A549 (cell line): Measurements from ENCODE around the gene ARHGAP31. TPM values are rescaled to one million over a fixed set of nuclear protein-coding genes. Genes with fewer than 3 reads are reported as not detected.

ENCODE experiments used
- ATAC-seq, 2 experiments: fragments of 200-7000 bp in 1 of 2; fragments of >200 bp in 1 of 2; cut with Nextera tagmentation in 1 of 2; cut with Tn5 transposase in 1 of 2; 3 replicates each; pipeline versions ENCODE4 v1.8.0 to v1.9.1; 2018 to 2020; ENCODE audit warnings: mild to moderate bottlenecking in 1 of 2, moderate library complexity in 1 of 2
- CTCF ChIA-PET: fragments of 300-600 bp; sonication (Branson Sonifier 250); formaldehyde crosslinking; extraction: SDS; loops from one replicate; lab custom pipeline; 2021; ENCODE audit warnings: antibody characterized with exemption, inconsistent platforms; lab: Yijun Ruan, JAX
- POLR2A ChIA-PET: fragments of 350-600 bp; formaldehyde crosslinking; extraction: SDS; loops from one replicate; lab custom pipeline; 2021; ENCODE audit warnings: antibody characterized with exemption, inconsistent platforms; lab: Yijun Ruan, JAX
- DNase-seq, 2 experiments: peaks; one replicate each; pipeline versions ENCODE4 v3.0.0 to v3.0.0-alpha.2; 2011 to 2016; ENCODE audit warnings: low read depth in 1 of 2, low spot score in 1 of 2
- FAIRE-seq: peaks from 2 replicates; lab custom pipeline; 2011; peaks lifted over from hg19 to GRCh38; lab: Jason Lieb, UNC
- H3K27ac ChIP-seq, 2 experiments: fragments of >200 bp; sonication (Bioruptor Twin); formaldehyde crosslinking; 3 replicates each; pipeline ENCODE4 v1.5.1; 2016 to 2017
- H3K4me1 ChIP-seq: fragments of >200 bp; sonication (Bioruptor Twin); formaldehyde crosslinking; 3 replicates; pipeline ENCODE4 v1.6.1; 2016
- H3K4me2 ChIP-seq: fragments of >200 bp; sonication (Bioruptor Twin); formaldehyde crosslinking; 3 replicates; pipeline ENCODE4 v1.6.1; 2016
- H3K4me3 ChIP-seq: fragments of >200 bp; sonication (Bioruptor Twin); formaldehyde crosslinking; 3 replicates; pipeline ENCODE4 v1.5.1; 2016
- H3K9me3 ChIP-seq: fragments of >200 bp; sonication (Bioruptor Twin); formaldehyde crosslinking; 3 replicates; pipeline ENCODE4 v1.6.1; 2016
- BHLHE40 ChIP-seq: IDR thresholded peaks from 2 replicates; pipeline ENCODE4 v1.6.1; 2012; ENCODE audit warnings: low read depth, low read length, inconsistent platforms
- CEBPB ChIP-seq, 2 experiments: fragments of >200 bp in 1 of 2; sonication (Bioruptor Twin) in 1 of 2; formaldehyde crosslinking in 1 of 2; IDR thresholded peaks; 2 replicates each; pipeline ENCODE4 v1.6.1; 2012 to 2016
- CHD2 ChIP-seq: fragments of 150-350 bp; IDR thresholded peaks from 2 replicates; pipeline ENCODE4 v1.6.1; 2014; ENCODE audit warnings: low read length; ENCODE audit not compliant: partially characterized antibody
- ESRRA ChIP-seq: fragments of 150-350 bp; IDR thresholded peaks from 2 replicates; pipeline ENCODE4 v1.6.1; 2014; ENCODE audit warnings: mild to moderate bottlenecking, low read length, borderline replicate concordance
- FOSB ChIP-seq: fragments of 250-450 bp; sonication (Bioruptor Pico); IDR thresholded peaks from 2 replicates; pipeline ENCODE4 v1.5.0; 2020; ENCODE audit warnings: mild to moderate bottlenecking, moderate library complexity
- HOXA7 ChIP-seq: fragments of 250-450 bp; sonication (Bioruptor Pico); IDR thresholded peaks from 2 replicates; pipeline ENCODE4 v1.5.0; 2020; ENCODE audit warnings: mild to moderate bottlenecking, moderate library complexity
- HOXB13 ChIP-seq: fragments of 250-450 bp; sonication (Bioruptor Pico); IDR thresholded peaks from 2 replicates; pipeline ENCODE4 v1.5.0; 2020; ENCODE audit warnings: low read depth, mild to moderate bottlenecking, moderate library complexity
- HOXB5 ChIP-seq: fragments of 250-450 bp; sonication (Bioruptor Pico); IDR thresholded peaks from 2 replicates; pipeline ENCODE4 v1.5.0; 2020; ENCODE audit warnings: mild to moderate bottlenecking, moderate library complexity
- JUNB ChIP-seq: fragments of >200 bp; sonication (Bioruptor Twin); formaldehyde crosslinking; IDR thresholded peaks from 2 replicates; pipeline ENCODE4 v1.6.1; 2016
- MAFK ChIP-seq: fragments of 450-650 bp; IDR thresholded peaks from 2 replicates; pipeline ENCODE4 v1.6.1; 2014; ENCODE audit not compliant: partially characterized antibody
- MAZ ChIP-seq: fragments of 150-350 bp; IDR thresholded peaks from 2 replicates; pipeline ENCODE4 v1.6.1; 2014; ENCODE audit warnings: antibody characterized with exemption, low read depth, low read length, borderline replicate concordance
- MYC ChIP-seq: IDR thresholded peaks from 2 replicates; pipeline ENCODE4 v1.6.1; 2012; ENCODE audit warnings: mild to moderate bottlenecking, inconsistent platforms, low read length, improper control_type of control experiment, borderline replicate concordance
- NR3C1 ChIP-seq: fragments of >200 bp; sonication (Bioruptor Twin); formaldehyde crosslinking; IDR thresholded peaks from 3 replicates; pipeline ENCODE4 v1.6.1; 2017
- POLR2AphosphoS2 ChIP-seq: conservative IDR thresholded peaks from 2 replicates; pipeline ENCODE4 v1.6.1; 2012; ENCODE audit warnings: low read length, improper control_type of control experiment, inconsistent platforms
- RARB ChIP-seq: fragments of 250-450 bp; sonication (Bioruptor Pico); IDR thresholded peaks from 2 replicates; pipeline ENCODE4 v1.8.0; 2021; ENCODE audit warnings: mild to moderate bottlenecking, moderate library complexity
- RCOR1 ChIP-seq: fragments of 150-350 bp; IDR thresholded peaks from 2 replicates; pipeline ENCODE4 v1.6.1; 2014; ENCODE audit warnings: antibody characterized with exemption, low read length, low read depth
- TFCP2L1 ChIP-seq: fragments of 250-450 bp; sonication (Bioruptor Pico); IDR thresholded peaks from 2 replicates; pipeline ENCODE4 v1.5.0; 2021; ENCODE audit warnings: mild to moderate bottlenecking
- ZC3H11A ChIP-seq: fragments of 450-650 bp; IDR thresholded peaks from 2 replicates; pipeline ENCODE4 v1.6.1; 2014; ENCODE audit warnings: antibody characterized with exemption, mild to moderate bottlenecking
- ZNF302 ChIP-seq: fragments of 250-450 bp; sonication (Bioruptor Pico); IDR thresholded peaks from 2 replicates; pipeline ENCODE4 v1.9.0; 2021; ENCODE audit warnings: inconsistent platforms, mild to moderate bottlenecking, moderate library complexity
- ZSCAN20 ChIP-seq: fragments of 250-450 bp; sonication (Bioruptor Pico); IDR thresholded peaks from 2 replicates; pipeline ENCODE4 v1.8.0; 2022; ENCODE audit warnings: mild to moderate bottlenecking, moderate library complexity
- WGBS: methylation state at CpG from one replicate; pipeline ENCODE4 v1.1.6; 2017; ENCODE audit errors: missing lambda C conversion rate; 5-methylcytosine and 5-hydroxymethylcytosine counted together
- polyA plus RNA-seq, 4 experiments: library from polyadenylated mRNA; depleted of rRNA in 3 of 4; stranded (reverse); fragments of >200 nt; fragmentation: RNase III in 1 of 4; extraction: RNeasy Plus Mini Kit Qiagen cat#74134 plus additional on column Dnase treatment in 1 of 4; gene quantifications; 2 replicates in 3 of 4; 3 replicates in 1 of 4; pipeline ENCODE4 v1.2.3, GENCODE V29; 2011 to 2017
- TF ChIP-seq, protein P1 (sequence below): fragments of 450-650 bp; IDR thresholded peaks from 2 replicates; pipeline ENCODE4 v1.6.1; 2014; ENCODE audit warnings: antibody characterized with exemption
- TF ChIP-seq, protein P2 (sequence below): fragments of >200 bp; sonication (Bioruptor Twin); formaldehyde crosslinking; IDR thresholded peaks from 3 replicates; pipeline ENCODE4 v1.6.1; 2016
- TF ChIP-seq, protein P3 (sequence below): IDR thresholded peaks from 2 replicates; pipeline ENCODE4 v1.6.1; 2012; ENCODE audit warnings: low read depth, borderline replicate concordance
- TF ChIP-seq, protein P4 (sequence below): fragments of 250-450 bp; sonication (Bioruptor Pico); IDR thresholded peaks from 2 replicates; pipeline ENCODE4 v1.5.0; 2021; ENCODE audit warnings: mild to moderate bottlenecking, moderate library complexity, borderline replicate concordance
- TF ChIP-seq, protein P5 (sequence below): IDR thresholded peaks from 2 replicates; pipeline ENCODE4 v1.6.1; 2012

Gene ARHGAP31
- polyA plus RNA-seq, 2 of the 4 experiments (the other 2 are of a cell fraction) = 0.93 to 1.3 TPM

DNA sequence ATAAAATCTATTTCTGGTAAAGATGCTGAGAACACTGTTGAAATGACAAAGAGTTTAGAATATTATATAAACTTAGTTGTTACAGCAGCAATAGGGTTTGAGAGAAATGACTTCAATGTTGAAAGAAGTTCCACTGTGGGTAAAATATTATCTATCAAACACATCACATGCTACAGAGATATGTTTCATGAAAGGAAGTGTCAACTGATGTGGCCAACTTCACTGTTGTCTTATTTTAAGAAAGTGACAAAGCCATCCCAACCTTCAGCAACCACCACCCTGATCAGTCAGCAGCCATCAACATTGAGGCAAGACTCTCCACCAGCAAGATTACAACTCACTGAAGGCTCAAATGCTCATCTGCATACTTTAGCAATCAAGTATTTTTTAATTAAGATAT is 149.0 kb downstream of the ARHGAP31 start:
- Histone ChIP-seq H3K4me2 (no peak overlapping the region), H3K4me1 (no peaks in the 10 kb centered on the region), H3K9me3 (peaks cover 2% of the 10 kb centered on the region; the same call in 1 of the 3 replicates), H3K4me3 (no peak overlapping the region), H3K27ac (no peak overlapping the region)
- ATAC-seq (no peak), FAIRE-seq (no peak), DNase-seq (no peak)
- TF ChIP-seq TFCP2L1 (CRISPR knock-in tag) (no peak), CHD2 (no peak), HOXA7 (CRISPR knock-in tag) (no peak), HOXB13 (no peak), CEBPB (IDR thresholded peaks at IDR 0.05) (no peak)
- TF ChIP-seq, protein P1, sequence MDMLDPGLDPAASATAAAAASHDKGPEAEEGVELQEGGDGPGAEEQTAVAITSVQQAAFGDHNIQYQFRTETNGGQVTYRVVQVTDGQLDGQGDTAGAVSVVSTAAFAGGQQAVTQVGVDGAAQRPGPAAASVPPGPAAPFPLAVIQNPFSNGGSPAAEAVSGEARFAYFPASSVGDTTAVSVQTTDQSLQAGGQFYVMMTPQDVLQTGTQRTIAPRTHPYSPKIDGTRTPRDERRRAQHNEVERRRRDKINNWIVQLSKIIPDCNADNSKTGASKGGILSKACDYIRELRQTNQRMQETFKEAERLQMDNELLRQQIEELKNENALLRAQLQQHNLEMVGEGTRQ = no peak
- POLR2A ChIA-PET = interaction anchor here (0.7 kb wide), 1 partner anchor 194 kb away, joined by 4 read pairs; no protein-coding TSS in a partner anchor
- CTCF ChIA-PET = interaction anchor here (1.2 kb wide), 1 partner anchor 755 kb away, joined by 4 read pairs; no protein-coding TSS in a partner anchor

DNA sequence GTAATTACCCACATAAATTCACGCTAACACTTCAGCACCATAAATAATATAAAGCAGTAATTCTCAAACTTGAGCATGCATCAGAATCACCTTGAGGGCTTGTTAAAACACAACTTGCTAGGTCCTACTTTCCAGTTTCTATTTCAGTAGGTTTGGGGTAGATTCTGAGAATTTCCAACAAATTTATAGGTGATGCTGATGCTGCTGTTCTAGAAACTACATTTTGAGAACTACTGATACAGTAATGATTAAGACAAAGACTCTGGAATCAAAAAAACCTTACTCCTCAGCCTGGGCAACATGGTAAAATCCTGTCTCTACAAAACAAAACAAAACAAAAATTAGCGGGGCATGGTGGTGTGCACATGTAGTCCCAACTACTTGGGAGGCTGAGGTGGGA is 150.4 kb downstream of the ARHGAP31 start:
- H3K4me3 ChIP-seq = no peak overlapping the region
- H3K4me1 ChIP-seq = no peaks in the 10 kb centered on the region
- no peak overlapping the region for H3K27ac ChIP-seq
- H3K4me2 ChIP-seq = no peak overlapping the region
- FAIRE-seq = no peak
- no peak for ATAC-seq
- TF ChIP-seq RARB (CRISPR knock-in tag) = no peak
- no peak for TF ChIP-seq ZNF302 (CRISPR knock-in tag)
- TF ChIP-seq, protein P2, sequence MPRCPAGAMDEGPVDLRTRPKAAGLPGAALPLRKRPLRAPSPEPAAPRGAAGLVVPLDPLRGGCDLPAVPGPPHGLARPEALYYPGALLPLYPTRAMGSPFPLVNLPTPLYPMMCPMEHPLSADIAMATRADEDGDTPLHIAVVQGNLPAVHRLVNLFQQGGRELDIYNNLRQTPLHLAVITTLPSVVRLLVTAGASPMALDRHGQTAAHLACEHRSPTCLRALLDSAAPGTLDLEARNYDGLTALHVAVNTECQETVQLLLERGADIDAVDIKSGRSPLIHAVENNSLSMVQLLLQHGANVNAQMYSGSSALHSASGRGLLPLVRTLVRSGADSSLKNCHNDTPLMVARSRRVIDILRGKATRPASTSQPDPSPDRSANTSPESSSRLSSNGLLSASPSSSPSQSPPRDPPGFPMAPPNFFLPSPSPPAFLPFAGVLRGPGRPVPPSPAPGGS = no peak
- TF ChIP-seq MAZ = no peak
- TF ChIP-seq, protein P3, sequence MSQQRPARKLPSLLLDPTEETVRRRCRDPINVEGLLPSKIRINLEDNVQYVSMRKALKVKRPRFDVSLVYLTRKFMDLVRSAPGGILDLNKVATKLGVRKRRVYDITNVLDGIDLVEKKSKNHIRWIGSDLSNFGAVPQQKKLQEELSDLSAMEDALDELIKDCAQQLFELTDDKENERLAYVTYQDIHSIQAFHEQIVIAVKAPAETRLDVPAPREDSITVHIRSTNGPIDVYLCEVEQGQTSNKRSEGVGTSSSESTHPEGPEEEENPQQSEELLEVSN = no peak
- no peak for TF ChIP-seq ZC3H11A
- TF ChIP-seq MYC = no peak
- TF ChIP-seq BHLHE40 = no peak
- TF ChIP-seq, protein P4, sequence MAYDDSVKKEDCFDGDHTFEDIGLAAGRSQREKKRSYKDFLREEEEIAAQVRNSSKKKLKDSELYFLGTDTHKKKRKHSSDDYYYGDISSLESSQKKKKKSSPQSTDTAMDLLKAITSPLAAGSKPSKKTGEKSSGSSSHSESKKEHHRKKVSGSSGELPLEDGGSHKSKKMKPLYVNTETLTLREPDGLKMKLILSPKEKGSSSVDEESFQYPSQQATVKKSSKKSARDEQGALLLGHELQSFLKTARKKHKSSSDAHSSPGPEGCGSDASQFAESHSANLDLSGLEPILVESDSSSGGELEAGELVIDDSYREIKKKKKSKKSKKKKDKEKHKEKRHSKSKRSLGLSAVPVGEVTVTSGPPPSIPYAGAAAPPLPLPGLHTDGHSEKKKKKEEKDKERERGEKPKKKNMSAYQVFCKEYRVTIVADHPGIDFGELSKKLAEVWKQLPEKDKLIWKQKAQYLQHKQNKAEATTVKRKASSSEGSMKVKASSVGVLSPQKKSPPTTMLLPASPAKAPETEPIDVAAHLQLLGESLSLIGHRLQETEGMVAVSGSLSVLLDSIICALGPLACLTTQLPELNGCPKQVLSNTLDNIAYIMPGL (CRISPR knock-in tag) = no peak
- no peak for TF ChIP-seq JUNB
- no peak for TF ChIP-seq HOXB5 (CRISPR knock-in tag)
- TF ChIP-seq, protein P5, sequence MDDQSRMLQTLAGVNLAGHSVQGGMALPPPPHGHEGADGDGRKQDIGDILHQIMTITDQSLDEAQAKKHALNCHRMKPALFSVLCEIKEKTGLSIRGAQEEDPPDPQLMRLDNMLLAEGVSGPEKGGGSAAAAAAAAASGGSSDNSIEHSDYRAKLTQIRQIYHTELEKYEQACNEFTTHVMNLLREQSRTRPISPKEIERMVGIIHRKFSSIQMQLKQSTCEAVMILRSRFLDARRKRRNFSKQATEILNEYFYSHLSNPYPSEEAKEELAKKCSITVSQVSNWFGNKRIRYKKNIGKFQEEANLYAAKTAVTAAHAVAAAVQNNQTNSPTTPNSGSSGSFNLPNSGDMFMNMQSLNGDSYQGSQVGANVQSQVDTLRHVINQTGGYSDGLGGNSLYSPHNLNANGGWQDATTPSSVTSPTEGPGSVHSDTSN = no peak
- TF ChIP-seq NR3C1 = no peak
- TF ChIP-seq FOSB = no peak
- TF ChIP-seq ESRRA = no peak
- no peak for TF ChIP-seq ZSCAN20 (CRISPR knock-in tag)
- no peak for TF ChIP-seq MAFK
- no peak for TF ChIP-seq HOXA7 (CRISPR knock-in tag)
- no peak for TF ChIP-seq POLR2AphosphoS2
- TF ChIP-seq RCOR1 = no peak
- TF ChIP-seq, all 56 proteins: peak for 0
- DNase-seq = no peak
- POLR2A ChIA-PET = no interaction called here
- H3K9me3 ChIP-seq = peaks cover 2% of the 10 kb centered on the region; the same call in 1 of the 3 replicates
- CTCF ChIA-PET = no interaction called here
- WGBS = 97% methylated on average over 2 of the region's 2 CpGs
